Activated CD4-positive, alpha-beta T cell treated with anti-CD3 and anti-CD28 coated beads, Interleukin-10, Interleukin-2, amounts not matched to agents 100 ng/mL and 50 ng/mL, durations not matched to agents 16 hours and 8 hours (primary cell): ENCODE data around the gene ACSL6.

Experiments used
- DNase-seq: peaks from one replicate; pipeline ENCODE4 v3.0.0-alpha.2; 2020

ACSL6 gene

GRCh38 chr5:132013006-132013689 is 1.7 kb upstream of the ACSL6 start:
- no peak for DNase-seq

- DNase-seq, result no peak
Observed at GRCh38 chr5:132012371-132013005, 1.0 kb upstream of the ACSL6 start.

- no peak for DNase-seq
Observed at GRCh38 chr5:132010989-132011621, 353 bp downstream of the ACSL6 start.

GRCh38 chr5:132010645-132010988 is 841 bp downstream of the ACSL6 start:
- no peak for DNase-seq

- no peak for DNase-seq
Observed at GRCh38 chr5:132009706-132010405, 1.6 kb downstream of the ACSL6 start.

GRCh38 chr5:132008961-132009680 is 2.3 kb downstream of the ACSL6 start:
- DNase-seq, result no peak

GRCh38 chr5:132008163-132008473 is 3.3 kb downstream of the ACSL6 start:
- no peak for DNase-seq

GRCh38 chr5:132007399-132008162 is 3.9 kb downstream of the ACSL6 start:
- DNase-seq, result peak; percentile 81

- no peak for DNase-seq
Observed at GRCh38 chr5:132006331-132007120, 4.9 kb downstream of the ACSL6 start.

GRCh38 chr5:132005591-132005990 is 5.9 kb downstream of the ACSL6 start:
- DNase-seq, result no peak

GRCh38 chr5:132003982-132004381 is 7.5 kb downstream of the ACSL6 start:
- DNase-seq, result no peak

GRCh38 chr5:132003170-132003744 is 8.2 kb downstream of the ACSL6 start:
- DNase-seq, result no peak

GRCh38 chr5:132002757-132003156 is 8.7 kb downstream of the ACSL6 start:
- no peak for DNase-seq

GRCh38 chr5:132001647-132002561 is 9.6 kb downstream of the ACSL6 start:
- DNase-seq, result no peak

GRCh38 chr5:132000677-132001453 is 10.6 kb downstream of the ACSL6 start:
- DNase-seq, result peak; percentile 48

- DNase-seq, result no peak
Observed at GRCh38 chr5:132000241-132000490, 11.3 kb downstream of the ACSL6 start.

- no peak for DNase-seq
Observed at GRCh38 chr5:131999441-132000240, 11.8 kb downstream of the ACSL6 start.

- no peak for DNase-seq
Observed at GRCh38 chr5:131999041-131999440, 12.4 kb downstream of the ACSL6 start.
